GM15510 (cell line): ENCODE data around the gene E2F4.

Source experiments
- POLR2A ChIP-seq: IDR thresholded peaks from 3 replicates; pipeline ENCODE4 v1.6.1; 2011; ENCODE audit warnings: borderline replicate concordance; ENCODE audit not compliant: insufficient read length; ENCODE audit errors: extremely low read depth

The E2F4 gene

GRCh38 chr16:67223992-67224391 is 32.0 kb downstream of the E2F4 start:
- TF ChIP-seq POLR2A: no peak

GRCh38 chr16:67226295-67226803 is 34.4 kb downstream of the E2F4 start:
- no peak for TF ChIP-seq POLR2A

GRCh38 chr16:67226804-67227566 is 35.0 kb downstream of the E2F4 start, which contains the start of gene TMEM208:
Gene TMEM208, plus strand, starts transcription at chr16:67227130. Its CDS starts 89 bp downstream, at chr16:67227219.
- peak; percentile 66 for TF ChIP-seq POLR2A

GRCh38 chr16:67227567-67227921 is 35.6 kb downstream of the E2F4 start:
- TF ChIP-seq POLR2A: no peak

- TF ChIP-seq POLR2A: peak; percentile 5
These were observed 36.3 kb downstream of the E2F4 start for GRCh38 chr16:67228034-67228785.

GRCh38 chr16:67228905-67229304 is 37.0 kb downstream of the E2F4 start:
- no peak for TF ChIP-seq POLR2A

- no peak for TF ChIP-seq POLR2A
These were observed 38.2 kb downstream of the E2F4 start for GRCh38 chr16:67229906-67230808.

GRCh38 chr16:67230809-67231660 is 39.1 kb downstream of the E2F4 start:
- peak; percentile 15 for TF ChIP-seq POLR2A

GRCh38 chr16:67233596-67233995 is 41.6 kb downstream of the E2F4 start:
- no peak for TF ChIP-seq POLR2A

- no peak for TF ChIP-seq POLR2A
These were observed 42.2 kb downstream of the E2F4 start for GRCh38 chr16:67234180-67234597.

- no peak for TF ChIP-seq POLR2A
These were observed 44.0 kb downstream of the E2F4 start for GRCh38 chr16:67235816-67236562.

GRCh38 chr16:67236563-67237395 is 44.8 kb downstream of the E2F4 start:
- no peak for TF ChIP-seq POLR2A
